Ishikawa (cell line): ENCODE measurements around the gene TPCN2.

Source experiments
- CEBPB ChIP-seq: IDR thresholded peaks from 2 replicates; pipeline ENCODE4 v1.6.1; 2012
- CREB1 ChIP-seq: IDR thresholded peaks from 2 replicates; pipeline ENCODE4 v1.6.1; 2012; ENCODE audit warnings: low read depth
- EGR1 ChIP-seq: IDR thresholded peaks from 2 replicates; pipeline ENCODE4 v1.6.1; 2012
- EP300 ChIP-seq: IDR thresholded peaks from 2 replicates; pipeline ENCODE4 v1.6.1; 2012; ENCODE audit warnings: borderline replicate concordance
- FOXM1 ChIP-seq: IDR thresholded peaks from 2 replicates; pipeline ENCODE4 v1.6.1; 2012; ENCODE audit warnings: low read depth, borderline replicate concordance
- MAX ChIP-seq: IDR thresholded peaks from 2 replicates; pipeline ENCODE4 v1.6.1; 2012
- NFIC ChIP-seq: IDR thresholded peaks from 2 replicates; pipeline ENCODE4 v1.6.1; 2012
- RAD21 ChIP-seq: IDR thresholded peaks from 2 replicates; pipeline ENCODE4 v1.6.1; 2012; ENCODE audit warnings: low read depth
- REST ChIP-seq: IDR thresholded peaks from 2 replicates; pipeline ENCODE4 v1.6.1; 2012; ENCODE audit warnings: low read depth, mild to moderate bottlenecking
- TAF1 ChIP-seq: IDR thresholded peaks from 2 replicates; pipeline ENCODE4 v1.6.1; 2012; ENCODE audit warnings: low read depth, mild to moderate bottlenecking
- TCF12 ChIP-seq: IDR thresholded peaks from 2 replicates; pipeline ENCODE4 v1.6.1; 2012; ENCODE audit warnings: low read depth
- TEAD4 ChIP-seq: IDR thresholded peaks from 2 replicates; pipeline ENCODE4 v1.6.1; 2012
- USF1 ChIP-seq: IDR thresholded peaks from 2 replicates; pipeline ENCODE4 v1.6.1; 2012
- YY1 ChIP-seq: IDR thresholded peaks from 2 replicates; pipeline ENCODE4 v1.6.1; 2012; ENCODE audit warnings: low read depth
- ZBTB7A ChIP-seq: IDR thresholded peaks from 2 replicates; pipeline ENCODE4 v1.6.1; 2012; ENCODE audit warnings: low read depth

TPCN2 gene

GRCh38 chr11:69127884-69128283, 79.2 kb downstream of the TPCN2 start:
- TF ChIP-seq TEAD4 (no peak), MAX (no peak), FOXM1 (no peak), RAD21 (no peak), REST (no peak), USF1 (no peak), TAF1 (no peak), CEBPB (no peak)

- TF ChIP-seq USF1 (no peak), REST (no peak), YY1 (no peak)
These were observed 80.3 kb downstream of the TPCN2 start for GRCh38 chr11:69129053-69129452.

GRCh38 chr11:69129647-69130046, 80.9 kb downstream of the TPCN2 start:
- TF ChIP-seq TEAD4 (no peak), REST (no peak), NFIC (no peak), CREB1 (no peak), YY1 (no peak), TAF1 (no peak), MAX (no peak), USF1 (no peak), FOXM1 (no peak), EP300 (no peak)

GRCh38 chr11:69130654-69131053, 81.9 kb downstream of the TPCN2 start:
- TF ChIP-seq FOXM1: no peak
- no peak for TF ChIP-seq ZBTB7A
- TF ChIP-seq CEBPB: no peak
- no peak for TF ChIP-seq NFIC
- TF ChIP-seq TAF1: no peak
- no peak for TF ChIP-seq EGR1
- TF ChIP-seq REST: no peak
- TF ChIP-seq CREB1: no peak
- TF ChIP-seq USF1: no peak
- 0 out of 2 replicates have a peak, but pooled peaks have one; percentile 10 for TF ChIP-seq EP300
- peak; percentile 12; the same call in 1 of the 2 replicates for TF ChIP-seq TCF12
- TF ChIP-seq TEAD4: no peak
- TF ChIP-seq YY1: no peak
- TF ChIP-seq RAD21: no peak
- TF ChIP-seq MAX: no peak
